HepG2 (cell line): ENCODE results near the gene CKAP2. TPM values are rescaled to one million over a fixed set of nuclear protein-coding genes. Genes with fewer than 3 reads are reported as not detected.

Experiments used
- ARNTL ChIP-seq: sonication (generic); formaldehyde crosslinking; IDR thresholded peaks from 2 replicates; pipeline ENCODE4 v1.4.0; 2020; ENCODE audit warnings: mild to moderate bottlenecking, missing genetic modification reagents
- ATF5 ChIP-seq: sonication (generic); formaldehyde crosslinking; IDR thresholded peaks from 2 replicates; pipeline ENCODE4 v1.4.0; 2020; ENCODE audit warnings: mild to moderate bottlenecking, low read depth, missing genetic modification reagents
- CENPT ChIP-seq: sonication (generic); formaldehyde crosslinking; IDR thresholded peaks from 2 replicates; pipeline ENCODE4 v1.8.0; 2022; ENCODE audit warnings: low read depth, mild to moderate bottlenecking, moderate library complexity, missing genetic modification reagents
- CHD4 ChIP-seq: fragments of 200-600 bp; sonication (generic); IDR thresholded peaks from 2 replicates; pipeline ENCODE4 v1.7.0; 2017; ENCODE audit warnings: mild to moderate bottlenecking, low read length, borderline replicate concordance
- DMAP1 ChIP-seq: IDR thresholded peaks from 2 replicates; pipeline ENCODE4 v1.6.1; 2016
- FOXC1 ChIP-seq: sonication (generic); formaldehyde crosslinking; IDR thresholded peaks from 2 replicates; pipeline ENCODE4 v1.8.0; 2022; ENCODE audit warnings: mild to moderate bottlenecking, missing genetic modification reagents, borderline replicate concordance
- FOXJ3 ChIP-seq: sonication (generic); formaldehyde crosslinking; IDR thresholded peaks from 2 replicates; pipeline ENCODE4 v1.4.0; 2020; ENCODE audit warnings: missing genetic modification reagents, mild to moderate bottlenecking, borderline replicate concordance
- HMG20B ChIP-seq: conservative IDR thresholded peaks from 2 replicates; pipeline ENCODE4 v1.6.1; 2016; ENCODE audit warnings: missing genetic modification reagents, missing compliant biosample characterization
- KAT8 ChIP-seq: IDR thresholded peaks from 2 replicates; pipeline ENCODE4 v1.6.1; 2016; ENCODE audit warnings: missing genetic modification reagents, missing compliant biosample characterization
- KDM5A ChIP-seq: fragments of 200-600 bp; sonication (generic); IDR thresholded peaks from 2 replicates; pipeline ENCODE4 v1.7.0; 2018; ENCODE audit warnings: antibody characterized with exemption, mild to moderate bottlenecking, low read length, borderline replicate concordance
- MAFF ChIP-seq: IDR thresholded peaks from 2 replicates; pipeline ENCODE4 v1.6.1; 2011; ENCODE audit warnings: low read depth, low read length, improper control_type of control experiment
- MEF2D ChIP-seq: sonication (generic); formaldehyde crosslinking; IDR thresholded peaks from 2 replicates; pipeline ENCODE4 v1.5.1; 2020; ENCODE audit warnings: mild to moderate bottlenecking, missing genetic modification reagents
- MTF1 ChIP-seq: sonication (generic); formaldehyde crosslinking; IDR thresholded peaks from 2 replicates; pipeline ENCODE4 v1.5.0; 2020; ENCODE audit warnings: missing genetic modification reagents
- NBN ChIP-seq: fragments of 450-650 bp; conservative IDR thresholded peaks from 2 replicates; pipeline ENCODE4 v1.6.1; 2017
- NFE2L2 ChIP-seq: fragments of 150-350 bp; IDR thresholded peaks from 2 replicates; pipeline ENCODE4 v1.6.1; 2014; ENCODE audit warnings: low read length
- NKX3-1 ChIP-seq: sonication (generic); formaldehyde crosslinking; IDR thresholded peaks from 2 replicates; pipeline ENCODE4 v1.5.0; 2020; ENCODE audit warnings: missing genetic modification reagents
- NONO ChIP-seq, 2 experiments: fragments of 450-650 bp in 1 of 2; sonication (generic) in 1 of 2; formaldehyde crosslinking in 1 of 2; IDR thresholded peaks in 1 of 2; conservative IDR thresholded peaks in 1 of 2; 2 replicates each; pipeline versions ENCODE4 v1.6.1 to v1.8.0; 2017 to 2022; ENCODE audit warnings: mild to moderate bottlenecking in 1 of 2, missing genetic modification reagents in 1 of 2, moderate library complexity in 1 of 2
- RFXANK ChIP-seq: IDR thresholded peaks from 2 replicates; pipeline ENCODE4 v1.6.1; 2016
- SMARCC2 ChIP-seq: fragments of 450-650 bp; IDR thresholded peaks from 2 replicates; pipeline ENCODE4 v1.6.1; 2017; ENCODE audit warnings: antibody characterized with exemption, mild to moderate bottlenecking
- TRAFD1 ChIP-seq: sonication (generic); formaldehyde crosslinking; IDR thresholded peaks from 2 replicates; pipeline ENCODE4 v1.5.1; 2020; ENCODE audit warnings: missing genetic modification reagents, mild to moderate bottlenecking, borderline replicate concordance
- ZNF121 ChIP-seq: sonication (generic); formaldehyde crosslinking; IDR thresholded peaks from 2 replicates; pipeline ENCODE4 v1.5.0; 2020; ENCODE audit warnings: mild to moderate bottlenecking, missing genetic modification reagents
- ZNF350 ChIP-seq: sonication (generic); formaldehyde crosslinking; IDR thresholded peaks from 2 replicates; pipeline ENCODE4 v1.4.0; 2020; ENCODE audit warnings: mild to moderate bottlenecking, low read depth, missing genetic modification reagents, borderline replicate concordance
- ZNF430 ChIP-seq: sonication (generic); formaldehyde crosslinking; IDR thresholded peaks from 2 replicates; pipeline ENCODE4 v1.9.0; 2021; ENCODE audit warnings: mild to moderate bottlenecking, missing genetic modification reagents
- ZNF577 ChIP-seq: sonication (generic); formaldehyde crosslinking; IDR thresholded peaks from 2 replicates; pipeline ENCODE4 v1.4.0; 2020; ENCODE audit warnings: mild to moderate bottlenecking, low read depth, missing genetic modification reagents, borderline replicate concordance
- ZNF678 ChIP-seq: sonication (generic); formaldehyde crosslinking; IDR thresholded peaks from 2 replicates; pipeline ENCODE4 v1.4.0; 2020; ENCODE audit warnings: mild to moderate bottlenecking, missing genetic modification reagents
- ZNF709 ChIP-seq: sonication (generic); formaldehyde crosslinking; IDR thresholded peaks from 2 replicates; pipeline ENCODE4 v1.5.0; 2020; ENCODE audit warnings: mild to moderate bottlenecking, missing genetic modification reagents
- ZNF737 ChIP-seq: sonication (generic); formaldehyde crosslinking; IDR thresholded peaks from 2 replicates; pipeline ENCODE4 v1.5.0; 2020; ENCODE audit warnings: missing genetic modification reagents, mild to moderate bottlenecking, borderline replicate concordance
- ZNF782 ChIP-seq: sonication (generic); formaldehyde crosslinking; IDR thresholded peaks from 2 replicates; pipeline ENCODE4 v1.4.0; 2020; ENCODE audit warnings: missing genetic modification reagents, mild to moderate bottlenecking, borderline replicate concordance
- ZSCAN9 ChIP-seq: IDR thresholded peaks from 2 replicates; pipeline ENCODE4 v1.6.1; 2016; ENCODE audit warnings: borderline replicate concordance
- polyA plus RNA-seq, 8 experiments: library from polyadenylated mRNA; depleted of rRNA in 3 of 8; stranded (reverse) in 7 of 8; unstranded in 1 of 8; fragments of >200 nt; fragmentation: Illumina TruSeq in 4 of 8; extraction: Trizol in 4 of 8; gene quantifications; 2 replicates each; pipeline versions ENCODE4 v1.2.1 to v1.2.3, GENCODE V29; 2011 to 2016; ENCODE audit warnings: low read depth in 4 of 8, missing spikeins in 1 of 8, mixed read lengths in 1 of 8; ENCODE audit not compliant: insufficient read depth in 1 of 8
- total RNA-seq, 5 experiments: library from RNA; depleted of rRNA; stranded (reverse); fragments of >200 nt; fragmentation: Illumina TruSeq; extraction: Trizol; gene quantifications; 2 replicates each; pipeline ENCODE4 v1.2.3, GENCODE V29; 2016; ENCODE audit warnings: low read depth in 1 of 5

Gene CKAP2
- total and polyA plus RNA-seq, 2 of the 13 experiments (the other 11 are each of a cell fraction or from before 2014, with no cell fraction given) = 6.7 to 40.3 TPM

GRCh38 chr13:52450012-52450792 lies 5.1 kb upstream of the CKAP2 start, which contains the start of gene VPS36 (continued):
- peak; percentile 73 for TF ChIP-seq KAT8 (CRISPR knock-in tag)
- TF ChIP-seq DMAP1 (CRISPR knock-in tag) = peak; percentile 61
- TF ChIP-seq TRAFD1 = no peak
- TF ChIP-seq CENPT = peak; percentile 86; the same call in 1 of the 2 replicates
- no peak for TF ChIP-seq MEF2D (CRISPR knock-in tag)
- TF ChIP-seq ZNF737 (CRISPR knock-in tag) = 0 out of 2 replicates have a peak, but pooled peaks have one; percentile 65
- 0 out of 2 replicates have a peak, but pooled peaks have one; percentile 38 for TF ChIP-seq ARNTL
- TF ChIP-seq NONO (IDR thresholded peaks at IDR 0.05) = no peak
- peak; percentile 96 for TF ChIP-seq NONO (CRISPR knock-in tag; conservative IDR thresholded peaks at IDR 0.05)
- no peak for TF ChIP-seq NFE2L2
- TF ChIP-seq FOXC1 (CRISPR knock-in tag) = 0 out of 2 replicates have a peak, but pooled peaks have one; percentile 60
- no peak for TF ChIP-seq MAFF
- TF ChIP-seq SMARCC2 = 0 out of 2 replicates have a peak, but pooled peaks have one; percentile 14
- peak; percentile 72; the same call in 1 of the 2 replicates for TF ChIP-seq MTF1 (CRISPR knock-in tag)
- peak; percentile 65; the same call in 1 of the 2 replicates for TF ChIP-seq RFXANK (CRISPR knock-in tag)
- TF ChIP-seq ZNF121 (CRISPR knock-in tag) = no peak
- TF ChIP-seq ZNF678 (CRISPR knock-in tag) = peak; percentile 87; the same call in 1 of the 2 replicates
- TF ChIP-seq CHD4 = no peak
- TF ChIP-seq NKX3-1 = peak; percentile 83
- TF ChIP-seq FOXJ3 (CRISPR knock-in tag) = no peak
- 0 out of 2 replicates have a peak, but pooled peaks have one; percentile 20 for TF ChIP-seq HMG20B
- peak; percentile 17; the same call in 1 of the 2 replicates for TF ChIP-seq ZSCAN9 (CRISPR knock-in tag)
- TF ChIP-seq NBN = no peak
- TF ChIP-seq ZNF350 (CRISPR knock-in tag) = peak; percentile 28; the same call in 1 of the 2 replicates
- 0 out of 2 replicates have a peak, but pooled peaks have one; percentile 74 for TF ChIP-seq ZNF782 (CRISPR knock-in tag)
- TF ChIP-seq KDM5A = peak; percentile 82
- no peak for TF ChIP-seq ZNF577
- TF ChIP-seq ZNF709 = 0 out of 2 replicates have a peak, but pooled peaks have one; percentile 72
- no peak for TF ChIP-seq ZNF430 (CRISPR knock-in tag)
- peak; percentile 74; the same call in 1 of the 2 replicates for TF ChIP-seq ATF5 (CRISPR knock-in tag)
